ENCODE measurements around the gene LY6G6C. TPM values are rescaled to one million over a fixed set of nuclear protein-coding genes. Genes with fewer than 3 reads are reported as not detected.

The LY6G6C gene, protein sequence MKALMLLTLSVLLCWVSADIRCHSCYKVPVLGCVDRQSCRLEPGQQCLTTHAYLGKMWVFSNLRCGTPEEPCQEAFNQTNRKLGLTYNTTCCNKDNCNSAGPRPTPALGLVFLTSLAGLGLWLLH
- not detected for total RNA-seq
- long read RNA-seq, result 0 reads

DNA sequence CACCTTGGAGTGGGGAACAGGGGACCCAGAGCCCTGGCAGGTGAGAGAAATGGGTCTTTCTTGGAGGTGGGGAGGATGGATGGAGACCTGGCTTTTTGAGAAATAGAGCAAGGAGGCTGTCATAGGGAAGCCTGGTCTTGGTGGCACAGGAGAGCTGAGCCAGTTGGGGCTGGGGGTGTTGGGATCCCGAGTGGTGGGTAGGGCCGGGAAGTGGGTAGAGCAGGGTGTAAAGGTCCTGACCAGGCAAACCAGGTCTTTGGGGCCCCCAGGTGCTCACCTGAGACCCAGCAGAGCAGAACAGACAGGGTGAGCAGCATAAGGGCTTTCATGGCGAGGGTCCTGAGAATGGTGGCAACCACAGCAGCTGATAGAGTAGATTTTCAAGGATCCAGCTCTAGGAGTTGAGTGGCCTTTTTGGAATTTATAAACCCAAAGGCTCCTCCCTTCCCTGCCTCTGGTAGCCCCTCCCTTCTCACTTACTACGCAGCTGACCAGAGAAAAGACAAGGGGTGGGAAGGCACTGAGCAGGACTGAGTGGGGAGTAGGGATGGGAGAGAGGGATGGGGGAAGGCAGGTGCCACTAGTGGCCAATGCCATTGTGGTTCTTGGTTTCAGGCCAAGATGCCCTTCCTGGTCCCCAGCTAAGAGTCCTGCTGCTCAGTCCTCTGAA, at the start of gene LY6G6C:
Gene LY6G6C (minus strand): TSS at position 396 of the 670 bp plus-strand sequence. CDS start 67 bp downstream, at position 329.
- H3K4me3 ChIP-seq, result no peak within 1 kb of the TSS
- DNase-seq, result peak; percentile 13
- H3K27me3 ChIP-seq (ENCODE audit: low read depth), result no peaks in the 10 kb centered on the region
- ATAC-seq, result no peak
- H3K36me3 ChIP-seq, result peaks cover 5% of the 10 kb centered on the region
- no peak within 1 kb of the TSS for H3K27ac ChIP-seq
- no peaks in the 10 kb centered on the region for H3K9me3 ChIP-seq
- peaks cover 11% of the 10 kb centered on the region for H3K4me1 ChIP-seq
- TF ChIP-seq, protein P1, sequence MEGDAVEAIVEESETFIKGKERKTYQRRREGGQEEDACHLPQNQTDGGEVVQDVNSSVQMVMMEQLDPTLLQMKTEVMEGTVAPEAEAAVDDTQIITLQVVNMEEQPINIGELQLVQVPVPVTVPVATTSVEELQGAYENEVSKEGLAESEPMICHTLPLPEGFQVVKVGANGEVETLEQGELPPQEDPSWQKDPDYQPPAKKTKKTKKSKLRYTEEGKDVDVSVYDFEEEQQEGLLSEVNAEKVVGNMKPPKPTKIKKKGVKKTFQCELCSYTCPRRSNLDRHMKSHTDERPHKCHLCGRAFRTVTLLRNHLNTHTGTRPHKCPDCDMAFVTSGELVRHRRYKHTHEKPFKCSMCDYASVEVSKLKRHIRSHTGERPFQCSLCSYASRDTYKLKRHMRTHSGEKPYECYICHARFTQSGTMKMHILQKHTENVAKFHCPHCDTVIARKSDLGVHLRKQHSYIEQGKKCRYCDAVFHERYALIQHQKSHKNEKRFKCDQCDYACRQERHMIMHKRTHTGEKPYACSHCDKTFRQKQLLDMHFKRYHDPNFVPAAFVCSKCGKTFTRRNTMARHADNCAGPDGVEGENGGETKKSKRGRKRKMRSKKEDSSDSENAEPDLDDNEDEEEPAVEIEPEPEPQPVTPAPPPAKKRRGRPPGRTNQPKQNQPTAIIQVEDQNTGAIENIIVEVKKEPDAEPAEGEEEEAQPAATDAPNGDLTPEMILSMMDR (IDR thresholded peaks at IDR 0.05), result no peak
- intact Hi-C loops (cut with DNase I), result no loop called here

DNA sequence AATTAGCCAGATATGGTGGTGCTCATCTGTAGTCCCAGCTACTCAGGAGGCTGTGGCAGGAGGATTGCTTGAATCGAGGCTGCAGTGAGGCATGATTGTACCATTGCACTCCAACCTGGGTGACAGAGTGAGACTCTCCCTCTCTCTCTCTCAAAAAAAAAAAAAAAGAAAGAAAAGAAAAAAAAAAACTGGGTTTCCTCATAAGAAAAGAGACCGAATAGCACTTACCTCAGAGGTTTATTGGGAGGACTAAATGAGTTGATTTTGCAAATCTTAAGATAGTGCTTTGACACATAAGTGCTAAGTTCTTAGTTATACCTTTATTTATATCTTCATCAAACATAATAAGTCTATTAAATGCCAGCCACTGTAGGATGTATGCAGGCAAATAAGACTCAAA, 49.3 kb upstream of the LY6G6C start:
- H3K4me1 ChIP-seq, result peaks cover 17% of the 10 kb centered on the region
- H3K36me3 ChIP-seq, result no peaks in the 10 kb centered on the region
- no peaks in the 10 kb centered on the region for H3K9me3 ChIP-seq
- no peak for DNase-seq
- TF ChIP-seq, protein P1 (IDR thresholded peaks at IDR 0.05), result no peak
- ATAC-seq, result no peak
- H3K4me3 ChIP-seq, result no peak overlapping the region
- intact Hi-C loops (cut with DNase I), result no loop called here
- no peak overlapping the region for H3K27ac ChIP-seq
- no peaks in the 10 kb centered on the region for H3K27me3 ChIP-seq (ENCODE audit: low read depth)

DNA sequence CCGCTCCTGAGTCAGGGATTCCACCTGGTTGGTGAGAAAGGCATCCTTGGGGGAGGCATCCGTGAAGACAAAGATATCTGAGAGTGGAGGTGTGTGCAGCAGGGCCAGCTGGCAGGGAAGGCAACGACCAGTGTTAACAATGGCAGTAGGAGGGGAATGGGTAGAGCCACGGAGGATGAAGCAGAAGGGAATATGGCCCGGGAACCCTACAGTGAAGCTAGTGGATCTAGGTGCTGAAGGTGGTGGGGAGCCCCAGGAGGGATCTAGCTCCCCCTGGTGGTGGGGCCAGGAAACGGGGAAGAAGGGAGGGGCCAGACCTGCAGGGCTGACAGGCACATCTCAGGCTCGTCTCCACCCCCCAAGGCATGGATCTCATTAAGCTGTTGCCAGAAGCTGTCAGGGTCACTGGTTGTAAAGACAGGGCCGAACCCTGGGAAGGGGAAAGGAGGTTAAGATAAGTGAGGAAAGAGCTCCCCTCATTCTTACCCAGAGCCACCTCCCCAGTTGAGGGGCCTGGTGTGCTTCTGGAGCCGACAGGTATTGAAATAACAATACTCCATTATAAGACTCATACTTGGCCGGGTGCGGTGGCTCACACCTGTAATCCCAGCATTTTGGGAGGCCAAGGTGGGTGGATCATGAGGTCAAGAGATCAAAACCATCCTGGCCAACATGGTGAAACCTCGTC, 48.3 kb upstream of the LY6G6C start:
- TF ChIP-seq, protein P1 (IDR thresholded peaks at IDR 0.05), result peak; percentile 90
- Histone ChIP-seq H3K9me3 (no peaks in the 10 kb centered on the region), H3K4me3 (no peak overlapping the region), H3K27me3 (ENCODE audit: low read depth) (no peaks in the 10 kb centered on the region), H3K36me3 (no peaks in the 10 kb centered on the region), H3K4me1 (peaks cover 17% of the 10 kb centered on the region), H3K27ac (no peak overlapping the region)
- DNase-seq, result peak; percentile 88
- intact Hi-C loops (cut with DNase I), result no loop called here
- peak; percentile 90 to 92 for ATAC-seq

DNA sequence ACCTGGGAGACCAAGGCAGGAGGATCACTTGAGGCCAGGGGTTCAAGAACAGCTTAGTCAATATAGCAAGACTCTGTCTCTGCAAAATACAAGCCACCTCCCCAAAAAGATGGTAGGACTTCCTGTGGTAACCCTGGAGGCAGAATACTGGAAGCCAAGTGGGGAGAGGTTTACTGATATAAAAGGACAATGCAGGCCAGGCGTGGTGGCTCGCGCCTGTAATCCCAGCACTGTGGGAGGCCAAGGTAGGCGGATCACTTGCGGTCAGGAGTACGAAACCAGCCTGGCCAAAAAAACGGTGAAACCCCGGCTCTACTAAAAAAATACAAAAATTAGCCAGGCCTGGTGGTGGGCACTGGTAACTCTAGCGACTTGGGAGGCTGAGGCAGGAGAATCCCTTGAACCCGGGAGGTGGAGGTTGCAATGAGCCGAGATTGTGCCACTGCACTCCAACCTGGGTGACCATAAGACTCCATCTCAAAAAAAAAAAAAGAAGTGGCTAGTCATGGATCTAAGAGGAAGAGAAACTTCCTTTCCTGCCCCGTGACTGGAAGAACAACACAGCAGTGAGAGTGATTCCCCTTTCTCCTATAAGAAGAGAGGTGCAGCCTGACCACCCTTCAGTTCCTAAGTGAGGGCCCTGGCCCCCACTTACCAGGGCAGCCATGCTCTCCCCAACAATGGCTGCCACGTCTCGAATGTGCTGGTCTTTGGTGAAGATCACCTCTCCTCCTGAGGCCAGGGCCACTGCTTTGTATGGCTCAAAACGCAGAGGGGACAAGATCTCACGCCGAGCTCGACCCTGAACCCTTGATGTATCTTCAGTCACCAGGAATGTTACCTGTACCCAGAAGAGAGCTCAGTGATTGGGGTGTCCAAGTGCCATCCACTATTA, 47.1 kb upstream of the LY6G6C start:
- Histone ChIP-seq H3K9me3 (no peaks in the 10 kb centered on the region), H3K27me3 (ENCODE audit: low read depth) (no peaks in the 10 kb centered on the region), H3K4me3 (no peak overlapping the region), H3K4me1 (peaks cover 17% of the 10 kb centered on the region), H3K27ac (peak overlapping the region; percentile 36), H3K36me3 (no peaks in the 10 kb centered on the region)
- TF ChIP-seq, protein P1 (IDR thresholded peaks at IDR 0.05), result no peak
- ATAC-seq (peak; percentile 40 to 54), DNase-seq (no peak)
- intact Hi-C loops (cut with DNase I), result no loop called here

DNA sequence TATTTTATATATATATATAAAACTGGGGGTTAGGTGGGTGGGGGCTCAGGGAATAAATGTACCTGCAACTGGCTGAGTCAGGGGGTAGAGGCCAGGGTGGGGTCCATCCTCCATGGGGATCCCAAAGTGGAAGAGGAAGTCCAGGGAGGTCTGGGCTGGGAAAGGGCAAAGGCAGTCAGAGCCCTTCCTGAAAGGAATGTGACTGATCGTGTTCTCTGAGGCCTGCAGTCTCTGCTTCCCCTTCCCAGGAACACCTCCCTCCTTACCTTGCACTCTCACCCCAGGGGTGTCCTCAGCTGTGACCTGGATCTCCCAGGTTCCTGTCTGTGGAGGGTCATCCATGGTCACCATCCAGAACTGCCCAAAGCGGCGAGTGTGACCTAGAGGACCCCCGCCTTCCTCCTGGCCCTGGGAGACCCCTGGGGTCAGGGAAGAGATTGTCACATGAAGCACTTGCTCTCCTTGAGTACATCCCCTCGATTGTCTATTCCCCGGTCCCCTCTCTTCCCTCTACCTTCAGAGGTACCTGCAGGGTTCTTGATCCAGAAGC, 45.6 kb upstream of the LY6G6C start:
- Histone ChIP-seq H3K36me3 (no peaks in the 10 kb centered on the region), H3K27me3 (ENCODE audit: low read depth) (no peaks in the 10 kb centered on the region), H3K9me3 (no peaks in the 10 kb centered on the region), H3K27ac (no peak overlapping the region), H3K4me1 (peaks cover 17% of the 10 kb centered on the region), H3K4me3 (no peak overlapping the region)
- TF ChIP-seq, protein P1 (IDR thresholded peaks at IDR 0.05), result no peak
- DNase-seq, result no peak
- ATAC-seq, result no peak
- intact Hi-C loops (cut with DNase I), result no loop called here
